HG02840 (cell line): ENCODE measurements around the gene RINL.
A peak's percentile ranks its signal among the peaks of the same experiment; 100 is the strongest.
"Not testable (repeated sequence)": the region's sequence is repeated elsewhere in the genome, so short reads cannot be mapped to it uniquely, and the experiment has no call there.

ENCODE experiments used
- ATAC-seq: cut with Tn5 transposase; IDR thresholded peaks from one replicate; pipeline ENCODE4 v1.9.1; 2021; ENCODE audit warnings: mild to moderate bottlenecking, moderate library complexity, moderate number of reproducible peaks; ENCODE audit not compliant: unreplicated experiment, low FRiP score

The RINL gene

GRCh38 chr19:38878575-38879399 lies 712 bp upstream of the RINL start:
- ATAC-seq = no peak

DNA sequence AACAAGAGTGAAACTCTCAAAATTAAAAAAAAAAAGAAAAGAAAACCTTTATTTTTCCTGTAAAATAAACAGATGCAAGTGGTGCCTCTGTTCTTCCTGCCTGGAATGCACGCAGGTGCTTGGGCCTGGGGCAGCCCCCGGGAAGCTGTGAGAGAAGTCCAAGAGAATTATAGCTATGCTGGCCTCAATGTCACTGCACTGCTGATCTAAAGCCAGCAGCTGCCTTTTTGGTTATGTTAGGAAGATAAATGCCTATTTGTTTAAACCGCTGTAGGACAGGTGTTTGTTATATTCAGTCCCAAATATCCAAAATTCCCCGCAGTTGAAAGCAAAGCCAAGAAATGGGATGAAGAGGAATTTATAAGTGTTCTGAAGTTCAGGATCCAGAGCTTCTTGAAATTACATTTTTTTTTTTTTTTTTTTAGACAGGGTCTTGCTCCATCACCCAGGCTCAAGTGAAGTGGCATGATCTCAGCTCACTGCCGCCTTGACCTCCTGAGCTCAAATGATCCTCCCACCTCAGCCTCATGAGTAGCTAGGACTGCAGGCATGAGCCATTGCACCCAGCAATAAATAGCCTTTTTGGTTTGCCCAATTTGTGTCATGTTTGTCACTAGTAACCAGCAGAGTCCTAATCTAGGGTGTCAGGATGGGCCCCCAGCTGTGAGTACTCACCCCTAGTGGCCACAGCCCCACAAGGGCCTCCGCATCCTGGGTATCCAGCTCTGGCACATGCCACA lies 2.2 kb downstream of the RINL start:
- ATAC-seq = no peak

- ATAC-seq = not testable (repeated sequence)
Measured at GRCh38 chr19:38873400-38873799, 4.7 kb downstream of the RINL start.

DNA sequence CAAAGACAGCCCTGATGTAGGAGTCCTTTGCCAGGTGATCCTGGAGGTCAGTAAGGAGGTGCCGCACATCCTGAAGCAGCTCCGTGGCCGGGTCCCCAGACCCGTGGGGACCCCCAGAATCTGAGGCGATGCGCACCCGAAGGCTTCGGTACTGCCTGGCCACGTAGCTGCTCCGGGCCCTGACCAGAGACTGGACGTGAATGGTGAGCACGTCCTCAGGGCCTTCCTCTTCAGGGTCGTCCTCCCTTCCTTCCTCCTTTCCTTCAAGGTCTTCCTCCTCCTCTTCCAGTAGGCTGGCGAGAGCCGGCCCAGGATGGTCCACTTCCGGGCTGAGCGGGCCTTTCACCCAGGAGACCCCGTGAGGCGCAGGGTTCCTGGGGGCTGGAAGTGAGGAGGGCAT lies 7.5 kb downstream of the RINL start:
- no peak for ATAC-seq

DNA sequence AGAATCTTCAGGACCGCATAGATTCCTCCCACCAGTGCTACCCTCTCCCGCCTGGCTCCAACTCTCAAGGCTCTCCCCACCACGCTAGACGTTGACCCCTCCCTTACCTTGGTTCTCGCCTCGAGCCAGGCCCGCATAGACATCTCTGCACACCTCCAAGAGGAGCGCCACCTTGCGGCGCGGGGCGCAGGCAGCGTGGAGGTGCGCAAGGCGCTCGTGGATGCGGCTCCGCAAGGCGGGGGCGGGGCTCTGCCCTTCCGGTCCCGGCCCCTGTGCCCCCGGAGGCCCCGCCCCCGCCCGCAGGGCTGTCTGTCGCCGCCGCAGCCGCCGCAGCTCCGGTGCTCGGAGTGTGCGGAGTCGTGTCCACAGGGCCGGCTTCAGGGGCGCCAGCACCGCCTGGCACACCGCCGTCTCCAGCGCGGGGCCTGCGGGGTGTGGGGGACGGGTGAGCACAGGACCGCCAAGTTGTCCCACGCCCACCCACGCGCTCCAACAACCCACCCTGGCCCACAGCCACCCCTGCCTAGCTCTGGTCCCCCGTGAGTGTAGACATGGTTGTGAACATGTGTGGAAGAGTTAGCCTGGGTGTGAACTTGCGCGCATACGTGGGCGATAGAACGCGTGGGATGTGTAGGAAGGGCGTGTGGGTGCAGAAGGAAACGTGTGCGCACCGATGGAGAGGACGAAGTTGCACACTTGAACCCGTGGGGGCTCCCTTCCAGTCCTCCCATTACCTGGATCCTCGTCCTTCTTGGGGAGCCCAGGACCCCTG lies 8.1 kb downstream of the RINL start:
- ATAC-seq = peak; percentile 58

DNA sequence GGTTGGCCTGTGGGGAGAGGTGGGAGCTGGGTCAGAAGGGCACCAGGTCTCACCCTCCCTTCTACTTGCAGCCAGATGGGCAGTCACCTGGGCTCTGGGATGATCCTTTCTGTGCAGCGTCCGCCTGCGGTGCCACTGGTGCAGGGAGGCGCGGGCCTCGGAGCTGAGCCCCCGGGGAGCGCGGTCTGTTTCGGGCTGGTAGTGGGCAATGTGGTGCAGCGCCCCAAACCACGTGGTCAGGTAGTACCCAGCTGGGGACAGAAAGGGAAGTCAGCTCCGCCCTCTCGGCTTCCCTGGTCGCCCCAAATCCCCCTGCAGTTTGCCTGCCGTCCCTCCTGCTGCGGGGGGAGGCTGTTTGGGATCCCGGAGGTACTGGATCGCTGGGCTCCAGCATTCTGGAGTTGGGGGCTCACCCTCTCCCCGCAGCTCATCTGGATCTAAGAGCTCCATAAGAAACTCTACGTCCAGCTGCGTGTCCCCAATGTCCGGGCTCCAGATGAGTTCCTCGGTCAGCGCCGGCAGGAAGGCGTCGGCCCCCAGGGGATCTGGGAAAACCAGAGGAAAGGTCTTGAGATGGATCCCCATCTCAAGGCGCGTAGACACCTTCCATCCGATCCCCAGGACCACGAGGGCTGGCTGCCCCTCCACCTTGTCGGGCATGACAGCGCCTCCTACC lies 8.8 kb downstream of the RINL start:
- no peak for ATAC-seq

GRCh38 chr19:38868551-38868950 lies 9.5 kb downstream of the RINL start:
- ATAC-seq = no peak

GRCh38 chr19:38867171-38867780 lies 10.8 kb downstream of the RINL start:
- no peak for ATAC-seq

- ATAC-seq = no peak
Measured at GRCh38 chr19:38862321-38863059, 15.6 kb downstream of the RINL start.

DNA sequence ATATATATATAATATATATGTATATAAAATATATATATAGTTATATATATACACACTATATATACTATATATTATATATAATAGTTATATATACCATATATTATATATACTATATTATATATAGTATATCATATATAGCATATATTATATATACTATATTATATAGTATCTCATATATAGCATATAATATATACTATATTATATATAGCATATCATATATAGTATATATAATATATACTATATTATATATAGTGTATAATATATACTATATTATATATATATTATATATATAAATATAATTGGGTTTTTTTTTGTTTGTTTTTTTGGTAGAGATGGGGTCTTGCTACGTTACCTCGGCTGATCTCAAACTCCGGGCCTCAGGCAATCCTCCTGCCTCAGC lies 16.7 kb downstream of the RINL start:
- ATAC-seq = no peak

- ATAC-seq = not testable (repeated sequence)
Measured at GRCh38 chr19:38859631-38860204, 18.4 kb downstream of the RINL start.

- ATAC-seq = no peak
Measured at GRCh38 chr19:38856813-38857212, 21.3 kb downstream of the RINL start.

- not testable (repeated sequence) for ATAC-seq
Measured at GRCh38 chr19:38855751-38856150, 22.3 kb downstream of the RINL start.

- ATAC-seq = not testable (repeated sequence)
Measured at GRCh38 chr19:38854961-38855360, 23.1 kb downstream of the RINL start.

GRCh38 chr19:38853214-38853613 lies 24.9 kb downstream of the RINL start:
- ATAC-seq = no peak

DNA sequence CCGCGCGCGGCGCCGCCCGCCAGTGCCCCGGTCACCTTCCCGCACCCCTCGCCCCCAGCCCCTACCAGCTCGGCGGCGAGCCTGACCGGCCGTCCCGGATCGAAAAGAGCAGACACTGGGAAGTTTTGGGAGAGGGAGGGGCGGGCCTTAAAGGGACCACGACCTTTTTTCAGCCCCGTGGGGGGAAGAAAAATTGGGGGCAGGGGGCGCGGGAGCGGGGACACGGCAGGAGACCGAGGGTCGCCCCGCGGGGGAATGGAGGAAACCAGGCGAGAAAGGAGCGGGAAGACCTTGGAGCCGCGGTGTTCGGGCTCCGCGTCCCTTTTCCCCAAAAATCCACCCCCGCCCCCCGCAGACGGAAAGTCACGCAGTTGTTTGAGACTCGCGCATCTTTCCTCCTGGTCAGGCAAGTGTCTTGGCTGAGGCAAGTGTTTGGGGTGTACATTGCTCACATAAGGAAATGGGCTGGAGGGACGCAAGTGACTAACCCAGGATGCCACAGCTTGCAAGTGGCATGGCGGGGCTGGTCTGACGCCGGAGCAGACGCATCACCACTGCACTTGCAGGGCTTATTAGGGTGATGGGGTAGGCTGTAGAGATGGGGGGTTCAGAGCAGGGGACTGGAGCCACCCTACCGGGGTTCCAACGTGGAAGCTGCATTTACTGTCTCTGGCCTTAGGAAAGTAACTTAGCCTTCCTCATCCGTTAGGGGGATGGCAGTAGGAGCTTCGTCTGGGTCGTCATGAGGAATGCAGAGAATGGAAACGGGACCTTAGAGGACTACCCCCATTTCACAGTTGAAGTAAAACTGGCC lies 25.6 kb downstream of the RINL start:
- ATAC-seq = no peak

- ATAC-seq = no peak
Measured at GRCh38 chr19:38851622-38852230, 26.3 kb downstream of the RINL start.
